MM.1S (cell line): ENCODE measurements around the gene SLC28A1.

Experiments
- DNase-seq: peaks from one replicate; pipeline ENCODE4 v3.0.0-alpha.2; 2015
- H2AFZ ChIP-seq: fragments of 300-600 bp; sonication (generic); 2 replicates; pipeline ENCODE4 v1.6.0; 2016; ENCODE audit warnings: antibody characterized with exemption, low read length
- H3F3A ChIP-seq: fragments of 300-600 bp; sonication (generic); 2 replicates; pipeline ENCODE4 v1.6.1; 2016; ENCODE audit warnings: mild to moderate bottlenecking, antibody characterized with exemption, low read length, moderate library complexity, mixed read lengths; ENCODE audit not compliant: insufficient read depth
- H3K27ac ChIP-seq: fragments of 300-600 bp; sonication (generic); 2 replicates; pipeline ENCODE4 v1.5.1; 2016; ENCODE audit warnings: mild to moderate bottlenecking, low read length
- H3K27me3 ChIP-seq: fragments of 300-600 bp; sonication (generic); replicated peaks from 2 replicates; pipeline ENCODE4 v1.6.0; 2016; ENCODE audit warnings: low read length; ENCODE audit not compliant: insufficient read depth
- H3K36me3 ChIP-seq: fragments of 300-600 bp; sonication (generic); replicated peaks from 2 replicates; pipeline ENCODE4 v1.6.1; 2016; ENCODE audit warnings: mild to moderate bottlenecking, low read length, mixed read lengths; ENCODE audit not compliant: insufficient read depth
- H3K4me1 ChIP-seq: fragments of 300-600 bp; sonication (generic); 2 replicates; pipeline ENCODE4 v1.6.1; 2016; ENCODE audit warnings: low read length, mixed read lengths
- H3K4me2 ChIP-seq: fragments of 300-600 bp; sonication (generic); 2 replicates; pipeline ENCODE4 v1.6.0; 2016; ENCODE audit warnings: low read depth, low read length
- H3K4me3 ChIP-seq: fragments of 300-600 bp; sonication (generic); 2 replicates; pipeline ENCODE4 v1.5.1; 2016; ENCODE audit warnings: low read length, mixed read lengths
- H3K79me2 ChIP-seq: fragments of 300-600 bp; sonication (generic); 2 replicates; pipeline ENCODE4 v1.6.1; 2016; ENCODE audit warnings: mixed run types, low read length, mixed read lengths
- H3K9ac ChIP-seq: fragments of 300-600 bp; sonication (generic); 2 replicates; pipeline ENCODE4 v1.6.1; 2016; ENCODE audit warnings: low read length, mixed read lengths
- H3K9me2 ChIP-seq: fragments of 300-600 bp; sonication (generic); replicated peaks from 2 replicates; pipeline ENCODE4 v1.6.1; 2016; ENCODE audit warnings: mild to moderate bottlenecking, low read length, mixed read lengths; ENCODE audit not compliant: insufficient read depth
- H3K9me3 ChIP-seq: fragments of 300-600 bp; sonication (generic); replicated peaks from 2 replicates; pipeline ENCODE4 v1.6.1; 2016; ENCODE audit warnings: mild to moderate bottlenecking, low read length, mixed read lengths; ENCODE audit not compliant: insufficient read depth
- H4K20me1 ChIP-seq: fragments of 300-600 bp; sonication (generic); 2 replicates; pipeline ENCODE4 v1.6.1; 2016; ENCODE audit warnings: mild to moderate bottlenecking, low read length, moderate library complexity, mixed read lengths; ENCODE audit not compliant: insufficient read depth
- EZH2 ChIP-seq: fragments of 300-600 bp; sonication (generic); optimal IDR thresholded peaks from 2 replicates; pipeline ENCODE3; 2017; ENCODE audit warnings: low read depth, mild to moderate bottlenecking, antibody characterized with exemption, low read length, mixed read lengths
- EZH2phosphoT487 ChIP-seq: fragments of 300-600 bp; sonication (generic); IDR thresholded peaks from 2 replicates; pipeline ENCODE4 v1.6.1; 2018; ENCODE audit warnings: antibody characterized with exemption, low read length
- TF ChIP-seq, protein P1 (sequence below): fragments of 300-600 bp; sonication (generic); IDR thresholded peaks from 2 replicates; pipeline ENCODE4 v1.5.1; 2016; ENCODE audit warnings: antibody characterized with exemption, low read length, mixed read lengths

The SLC28A1 gene

DNA sequence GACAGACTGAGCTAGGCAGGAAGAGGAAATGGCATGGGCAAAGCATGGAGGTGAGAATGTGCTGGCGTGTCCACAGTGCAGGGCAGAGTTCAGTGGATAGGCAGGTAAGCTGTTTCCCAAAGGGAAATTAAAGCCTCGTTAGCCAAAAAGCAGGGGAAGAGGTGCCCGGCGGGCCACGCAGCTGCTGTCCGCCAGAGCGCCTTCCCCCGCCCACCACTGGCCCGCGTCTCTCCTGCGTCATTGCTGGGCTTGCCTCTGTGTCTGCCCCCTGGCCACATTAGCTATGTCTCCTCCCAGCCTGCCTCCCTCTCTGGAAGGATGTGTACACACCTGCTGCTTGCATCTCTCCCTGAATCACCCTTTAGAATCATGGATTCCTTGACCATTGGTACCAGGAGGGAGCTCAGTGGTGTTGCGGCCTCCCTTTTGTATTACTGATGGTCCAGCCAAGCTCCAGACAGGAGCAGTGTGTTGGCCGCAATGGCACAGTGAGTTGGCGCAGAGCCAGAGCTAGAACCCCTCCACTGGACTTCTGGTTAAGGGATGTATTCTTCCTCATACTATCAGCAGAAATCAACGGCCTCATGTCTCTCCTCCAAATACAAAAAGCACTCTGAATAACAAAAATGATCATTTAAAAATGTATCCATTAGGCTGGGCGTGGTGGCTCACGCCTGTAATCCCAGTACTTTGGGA, 26.6 kb downstream of the SLC28A1 start:
- Histone ChIP-seq H3K4me1 (peaks cover 20% of the 10 kb centered on the region), H3K79me2 (no peaks in the 10 kb centered on the region), H3K4me2 (no peak overlapping the region), H3K27me3 (no peaks in the 10 kb centered on the region), H3K36me3 (no peaks in the 10 kb centered on the region), H3K27ac (no peak overlapping the region), H3K9ac (no peak overlapping the region), H4K20me1 (no peaks in the 10 kb centered on the region), H3K4me3 (no peak overlapping the region), H2AFZ (no peak overlapping the region), H3K9me2 (no peaks in the 10 kb centered on the region), H3K9me3 (no peaks in the 10 kb centered on the region), H3F3A (no peaks in the 10 kb centered on the region)
- TF ChIP-seq, protein P1, sequence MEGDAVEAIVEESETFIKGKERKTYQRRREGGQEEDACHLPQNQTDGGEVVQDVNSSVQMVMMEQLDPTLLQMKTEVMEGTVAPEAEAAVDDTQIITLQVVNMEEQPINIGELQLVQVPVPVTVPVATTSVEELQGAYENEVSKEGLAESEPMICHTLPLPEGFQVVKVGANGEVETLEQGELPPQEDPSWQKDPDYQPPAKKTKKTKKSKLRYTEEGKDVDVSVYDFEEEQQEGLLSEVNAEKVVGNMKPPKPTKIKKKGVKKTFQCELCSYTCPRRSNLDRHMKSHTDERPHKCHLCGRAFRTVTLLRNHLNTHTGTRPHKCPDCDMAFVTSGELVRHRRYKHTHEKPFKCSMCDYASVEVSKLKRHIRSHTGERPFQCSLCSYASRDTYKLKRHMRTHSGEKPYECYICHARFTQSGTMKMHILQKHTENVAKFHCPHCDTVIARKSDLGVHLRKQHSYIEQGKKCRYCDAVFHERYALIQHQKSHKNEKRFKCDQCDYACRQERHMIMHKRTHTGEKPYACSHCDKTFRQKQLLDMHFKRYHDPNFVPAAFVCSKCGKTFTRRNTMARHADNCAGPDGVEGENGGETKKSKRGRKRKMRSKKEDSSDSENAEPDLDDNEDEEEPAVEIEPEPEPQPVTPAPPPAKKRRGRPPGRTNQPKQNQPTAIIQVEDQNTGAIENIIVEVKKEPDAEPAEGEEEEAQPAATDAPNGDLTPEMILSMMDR = no peak
- TF ChIP-seq EZH2phosphoT487 (no peak), EZH2 (no peak)
- DNase-seq = no peak

DNA sequence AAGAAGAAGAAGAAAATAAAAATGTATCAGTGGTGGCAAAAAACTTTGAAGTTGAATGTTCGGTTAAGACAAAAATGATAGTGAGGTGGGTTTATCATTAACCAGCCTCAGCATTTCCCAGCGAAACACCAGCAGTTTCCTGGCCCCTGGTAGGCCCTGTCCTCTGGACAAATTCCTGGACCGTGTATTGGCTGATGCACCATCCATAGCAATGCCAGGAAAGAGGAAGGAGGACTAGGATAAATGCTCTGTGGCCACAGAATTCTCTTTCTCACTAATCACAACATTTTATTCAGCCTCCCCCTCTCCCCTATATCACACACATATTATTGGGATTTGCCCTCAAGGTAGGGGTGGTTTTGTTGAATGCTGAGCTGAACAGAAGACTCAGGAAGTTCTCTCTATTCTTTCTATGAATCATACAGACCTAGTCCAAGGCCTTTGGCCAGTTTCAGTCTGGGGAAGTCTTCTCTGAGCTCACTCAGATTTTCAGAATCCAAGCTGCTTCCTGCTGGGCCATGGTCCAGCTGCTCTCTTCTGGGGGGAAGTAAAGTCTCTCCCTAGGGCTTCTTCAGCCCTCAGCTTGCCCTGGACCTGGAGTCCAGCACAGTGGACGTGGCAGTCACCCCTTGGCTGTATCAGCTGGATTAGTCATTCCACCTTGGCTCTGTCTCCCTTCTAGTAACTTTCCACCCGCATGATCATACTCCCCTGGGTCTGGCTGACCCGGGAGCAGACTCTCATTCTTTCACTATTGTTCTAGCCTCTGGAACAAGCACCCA, 27.6 kb downstream of the SLC28A1 start:
- Histone ChIP-seq H3K9me3 (no peaks in the 10 kb centered on the region), H4K20me1 (no peaks in the 10 kb centered on the region), H3K4me2 (no peak overlapping the region), H3K27ac (no peak overlapping the region), H3K9me2 (no peaks in the 10 kb centered on the region), H3K9ac (no peak overlapping the region), H3K79me2 (no peaks in the 10 kb centered on the region), H3K4me3 (no peak overlapping the region), H3K4me1 (peaks cover 20% of the 10 kb centered on the region), H2AFZ (no peak overlapping the region), H3K27me3 (no peaks in the 10 kb centered on the region), H3K36me3 (no peaks in the 10 kb centered on the region), H3F3A (no peaks in the 10 kb centered on the region)
- DNase-seq = peak; percentile 17
- TF ChIP-seq, protein P1 = no peak
- TF ChIP-seq EZH2 (no peak), EZH2phosphoT487 (no peak)

DNA sequence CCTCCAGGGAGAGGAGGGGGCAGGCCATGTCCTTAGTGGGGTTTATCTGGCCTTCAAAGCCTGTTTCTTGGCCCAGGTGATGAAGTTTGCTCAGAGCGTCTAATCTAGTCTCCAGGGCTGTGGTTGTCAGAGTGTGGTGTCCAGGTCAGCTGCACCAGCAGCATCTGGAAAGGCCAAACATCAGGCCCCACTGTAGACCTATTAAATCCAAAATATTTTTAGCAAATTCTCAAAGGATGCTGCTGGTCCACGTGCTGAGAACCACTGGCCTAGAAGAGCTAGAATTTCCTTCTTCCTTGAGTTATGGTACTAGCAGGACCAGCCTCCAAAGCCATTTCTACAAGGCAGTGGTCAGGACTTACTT, 28.9 kb downstream of the SLC28A1 start:
- TF ChIP-seq, protein P1 = no peak
- TF ChIP-seq EZH2phosphoT487 = no peak
- no peak for TF ChIP-seq EZH2
- Histone ChIP-seq H4K20me1 (no peaks in the 10 kb centered on the region), H3K27me3 (no peaks in the 10 kb centered on the region), H3K27ac (no peak overlapping the region), H3K4me1 (peaks cover 20% of the 10 kb centered on the region), H2AFZ (no peak overlapping the region), H3K4me2 (no peak overlapping the region), H3K36me3 (no peaks in the 10 kb centered on the region), H3K9me3 (no peaks in the 10 kb centered on the region), H3K9me2 (no peaks in the 10 kb centered on the region), H3K9ac (no peak overlapping the region), H3F3A (no peaks in the 10 kb centered on the region), H3K79me2 (no peaks in the 10 kb centered on the region), H3K4me3 (no peak overlapping the region)
- no peak for DNase-seq
